ENCODE results near the gene ADAMTS1.

ADAMTS1 gene

GRCh38 chr21:26833460-26833939 is 11.7 kb downstream of the ADAMTS1 start:
- no peak for DNase-seq (ENCODE audit: low read depth)
- no peak overlapping the region for H3K4me3 ChIP-seq (ENCODE audit: low read depth, low read length)
- TF ChIP-seq CTCF (IDR thresholded peaks at IDR 0.05; ENCODE audit: control insufficient read depth, extremely low read depth, insufficient read depth): no peak

- no peak for TF ChIP-seq CTCF (IDR thresholded peaks at IDR 0.05; ENCODE audit: control insufficient read depth, extremely low read depth, insufficient read depth)
- no peak for DNase-seq (ENCODE audit: low read depth)
- H3K4me3 ChIP-seq (ENCODE audit: low read depth, low read length): no peak overlapping the region
Measured at GRCh38 chr21:26833011-26833410, 12.2 kb downstream of the ADAMTS1 start.

GRCh38 chr21:26832546-26832945 is 12.7 kb downstream of the ADAMTS1 start:
- no peak for TF ChIP-seq CTCF (IDR thresholded peaks at IDR 0.05; ENCODE audit: control insufficient read depth, extremely low read depth, insufficient read depth)
- H3K4me3 ChIP-seq (ENCODE audit: low read depth, low read length): no peak overlapping the region
- DNase-seq (ENCODE audit: low read depth): no peak

- H3K4me3 ChIP-seq (ENCODE audit: low read depth, low read length): no peak overlapping the region
- no peak for TF ChIP-seq CTCF (IDR thresholded peaks at IDR 0.05; ENCODE audit: control insufficient read depth, extremely low read depth, insufficient read depth)
- no peak for DNase-seq (ENCODE audit: low read depth)
Measured at GRCh38 chr21:26826801-26827200, 18.4 kb downstream of the ADAMTS1 start.

- DNase-seq (ENCODE audit: low read depth): no peak
- H3K4me3 ChIP-seq (ENCODE audit: low read depth, low read length): no peak overlapping the region
- no peak for TF ChIP-seq CTCF (IDR thresholded peaks at IDR 0.05; ENCODE audit: control insufficient read depth, extremely low read depth, insufficient read depth)
Measured at GRCh38 chr21:26820509-26820908, 24.7 kb downstream of the ADAMTS1 start.

- no peak for DNase-seq (ENCODE audit: low read depth)
- H3K4me3 ChIP-seq (ENCODE audit: low read depth, low read length): no peak overlapping the region
- no peak for TF ChIP-seq CTCF (IDR thresholded peaks at IDR 0.05; ENCODE audit: control insufficient read depth, extremely low read depth, insufficient read depth)
Measured at GRCh38 chr21:26819740-26820324, 25.4 kb downstream of the ADAMTS1 start.

- no peak overlapping the region for H3K4me3 ChIP-seq (ENCODE audit: low read depth, low read length)
- no peak for TF ChIP-seq CTCF (IDR thresholded peaks at IDR 0.05; ENCODE audit: control insufficient read depth, extremely low read depth, insufficient read depth)
- no peak for DNase-seq (ENCODE audit: low read depth)
Measured at GRCh38 chr21:26818906-26819305, 26.3 kb downstream of the ADAMTS1 start.

Measured in LNCaP clone FGC (cell line).